Stimulated activated CD4-positive, alpha-beta T cell treated with anti-CD3 and anti-CD28 coated beads, Interleukin-2, amount 100 ng/mL, for 24 hours (primary cell): Measurements from ENCODE around the gene OLIG1.
A peak's percentile ranks its signal among the peaks of the same experiment; 100 is the strongest.

Source experiments
- DNase-seq, 2 donors: peaks; one replicate each; pipeline ENCODE4 v3.0.0-alpha.2; 2020

OLIG1 gene

DNA sequence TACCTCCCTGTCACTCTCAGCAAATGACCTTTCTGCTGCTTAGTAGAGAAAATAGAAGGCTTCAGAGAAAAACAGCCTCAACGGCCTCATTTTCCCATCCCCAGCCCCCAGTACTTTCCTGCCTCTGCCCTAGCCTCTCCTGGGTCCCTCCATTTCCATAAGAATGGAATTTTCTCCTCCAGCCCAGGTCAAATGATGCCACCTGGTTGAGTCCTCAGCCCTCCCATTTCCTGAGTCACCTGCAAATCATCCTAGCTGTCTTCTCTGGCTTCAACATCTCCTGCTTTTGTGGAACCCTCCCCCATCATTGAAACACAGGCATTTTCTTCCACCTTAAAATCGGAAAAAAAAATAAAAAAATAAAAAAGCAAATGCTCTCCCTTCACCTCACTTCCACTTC, 35.1 kb downstream of the OLIG1 start:
- DNase-seq, result no peak

DNA sequence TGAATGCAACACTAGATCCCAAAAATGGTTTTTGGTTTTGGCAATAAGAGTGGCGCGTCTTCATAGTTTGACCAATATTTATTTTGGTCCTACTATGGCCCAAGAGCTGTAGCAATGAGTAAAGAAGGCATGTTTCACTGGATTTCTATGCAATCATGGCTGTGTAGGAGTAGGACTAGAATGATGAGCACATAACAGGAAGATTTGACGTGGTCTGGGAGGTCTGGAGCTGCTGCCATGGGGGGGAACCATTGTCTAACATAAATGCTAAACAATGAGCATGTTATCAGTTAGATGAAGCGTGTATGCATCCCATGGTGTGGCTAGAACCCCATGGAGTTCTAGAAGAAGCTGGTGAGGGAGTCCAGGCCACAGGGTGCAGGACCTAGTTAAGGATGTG, 38.3 kb downstream of the OLIG1 start:
- no peak for DNase-seq

DNA sequence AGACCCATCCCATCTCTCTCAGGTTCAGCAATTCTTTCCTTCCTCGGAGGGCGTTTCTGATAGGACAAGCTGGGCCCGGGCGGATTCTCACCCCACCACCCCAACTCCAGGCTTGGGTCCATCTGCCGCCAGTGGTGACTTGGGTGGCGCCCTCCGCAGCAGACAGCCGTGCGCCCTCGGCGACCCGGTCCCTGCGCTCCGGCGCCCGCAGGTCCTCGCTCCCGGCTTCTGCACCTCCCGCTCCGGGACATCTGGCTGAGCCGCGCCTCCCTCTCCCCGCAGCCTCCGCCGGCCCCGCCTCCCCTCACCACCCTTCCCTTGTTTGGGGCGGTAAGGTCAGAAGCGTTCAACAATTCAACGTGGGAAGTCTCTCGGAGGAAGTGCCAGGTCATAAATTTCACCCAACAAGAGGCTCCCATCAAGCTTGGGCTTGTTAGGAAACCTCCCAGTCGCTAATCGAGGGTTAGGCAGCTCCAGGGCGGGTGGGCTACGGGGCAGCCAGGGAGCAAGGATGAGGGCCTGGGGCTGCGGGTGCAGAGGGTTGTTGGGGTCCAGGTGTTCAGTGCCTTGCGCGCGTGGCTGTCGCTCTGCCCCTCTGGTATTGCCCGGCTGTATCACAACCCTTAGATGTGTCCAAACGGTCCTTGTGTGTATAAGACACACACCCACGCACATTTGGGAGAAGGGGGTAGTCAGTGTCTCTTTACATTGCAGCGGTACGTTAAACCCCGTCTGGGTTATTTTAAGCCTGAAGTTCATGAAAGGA, 39.8 kb downstream of the OLIG1 start:
- peak in 1 of 2 donors; percentile 53 for DNase-seq

DNA sequence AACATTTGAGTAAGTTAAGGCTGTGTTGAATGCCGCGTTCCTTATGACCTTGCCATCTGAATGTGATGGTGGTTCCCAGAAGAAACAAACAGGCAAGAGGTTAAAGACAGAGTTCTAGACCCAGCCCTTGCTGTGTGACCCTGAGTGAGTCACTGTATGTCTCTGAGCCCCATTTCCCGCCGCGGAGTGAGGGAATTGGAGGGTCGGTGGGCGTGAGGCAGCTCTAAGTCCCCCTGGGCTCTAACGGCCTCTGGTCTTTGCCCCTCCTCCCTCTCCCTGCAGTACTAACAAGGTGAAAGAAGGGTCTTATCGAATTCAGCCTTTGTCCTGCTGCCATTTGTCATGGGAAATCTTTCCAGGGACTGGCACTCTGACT, 40.4 kb downstream of the OLIG1 start:
- no peak for DNase-seq

DNA sequence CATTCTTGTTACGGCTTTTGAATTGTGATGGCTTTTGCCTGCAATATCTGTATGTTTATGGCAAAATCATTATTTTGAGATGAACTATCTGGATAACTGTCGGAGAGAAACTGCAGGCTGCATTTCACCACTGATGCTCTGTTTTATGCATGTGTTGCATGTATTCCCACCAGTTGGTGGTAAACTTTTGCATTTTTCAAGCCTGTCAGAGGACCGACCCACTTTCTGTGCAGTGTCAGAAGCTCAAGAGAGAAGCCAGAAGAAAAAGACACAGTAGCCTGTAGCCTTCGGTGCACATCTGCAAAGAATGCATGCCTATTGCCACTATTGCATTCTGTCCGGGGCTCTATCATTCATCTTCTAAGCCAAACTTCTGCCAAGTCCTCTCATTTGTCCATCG, 41.6 kb downstream of the OLIG1 start:
- DNase-seq, result no peak

DNA sequence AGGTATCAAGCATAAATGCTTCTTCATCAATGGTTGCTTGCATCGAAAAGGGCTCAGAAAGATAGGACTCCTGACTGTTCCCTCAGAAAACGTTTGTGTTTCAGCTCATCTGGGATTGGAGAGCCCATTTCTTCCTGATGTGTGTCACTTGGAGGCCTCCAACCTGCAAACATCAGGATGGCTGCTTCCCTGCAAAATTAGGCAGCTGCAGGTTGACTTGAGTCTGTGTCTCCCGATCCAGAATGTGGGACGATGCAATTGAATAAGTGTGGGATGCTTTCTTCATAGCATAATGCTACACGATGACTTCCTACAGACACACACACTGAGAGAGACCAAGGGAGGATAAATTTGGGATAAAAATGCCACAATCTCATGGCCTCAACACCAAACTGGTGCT, 42.2 kb downstream of the OLIG1 start:
- DNase-seq, result no peak

DNA sequence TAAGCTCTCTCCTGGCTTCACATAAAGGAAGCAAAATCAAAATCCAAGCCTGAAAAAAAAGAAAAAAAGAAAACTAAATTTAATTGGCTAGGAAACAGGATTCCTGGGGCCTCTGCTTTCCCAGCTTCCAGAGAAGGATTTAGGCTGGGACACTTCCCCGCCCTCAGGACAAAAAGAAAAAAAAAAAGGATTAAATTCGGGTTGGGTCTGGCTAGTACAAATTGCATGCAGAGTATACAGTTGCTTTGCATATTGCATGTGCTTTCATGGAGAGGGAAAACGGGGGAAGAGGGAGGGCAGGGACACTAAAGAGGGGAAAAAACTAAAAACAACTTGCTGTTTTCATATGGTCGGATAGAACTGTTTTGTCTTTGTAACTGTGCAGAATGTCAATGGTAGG, 42.7 kb downstream of the OLIG1 start:
- DNase-seq, result no peak

DNA sequence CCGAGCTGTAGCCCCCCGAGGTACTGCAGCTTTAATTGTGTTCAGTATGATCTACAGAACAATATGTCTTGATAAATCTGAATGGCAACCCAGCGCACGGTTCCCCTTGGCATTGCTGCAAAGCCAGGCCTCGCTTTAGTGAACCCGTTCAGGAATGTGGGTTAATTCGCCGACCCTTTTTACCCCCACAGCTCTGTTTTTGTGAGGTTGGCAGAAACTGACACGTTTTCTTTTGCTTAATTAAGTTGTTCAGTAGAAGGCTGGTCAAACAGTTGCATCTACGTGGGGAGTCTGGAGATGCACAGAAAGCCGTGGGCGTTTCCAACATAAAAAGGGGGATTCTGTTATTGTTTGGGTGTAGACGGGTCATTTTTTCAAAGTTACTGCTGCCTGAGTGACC, 43.2 kb downstream of the OLIG1 start:
- DNase-seq, result no peak

DNA sequence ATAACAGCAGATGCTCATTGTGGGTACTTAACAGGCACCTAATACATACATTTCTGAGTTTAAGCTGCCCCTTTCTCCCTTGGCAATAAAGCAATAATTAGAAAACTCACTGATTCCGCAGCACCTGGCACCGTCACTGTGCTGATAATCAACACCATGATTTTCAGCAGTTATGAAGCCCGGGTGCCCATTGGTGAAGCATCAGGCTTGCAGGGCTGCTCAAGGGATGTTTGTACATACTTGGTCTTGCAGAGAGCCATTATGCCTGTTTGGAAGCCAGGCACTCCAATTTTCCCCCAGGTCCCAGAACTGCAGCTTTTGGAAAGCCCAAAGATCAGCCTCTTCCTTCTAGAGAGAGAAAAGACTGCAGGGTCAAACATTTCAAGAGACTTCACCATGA, 44.3 kb downstream of the OLIG1 start:
- no peak for DNase-seq

DNA sequence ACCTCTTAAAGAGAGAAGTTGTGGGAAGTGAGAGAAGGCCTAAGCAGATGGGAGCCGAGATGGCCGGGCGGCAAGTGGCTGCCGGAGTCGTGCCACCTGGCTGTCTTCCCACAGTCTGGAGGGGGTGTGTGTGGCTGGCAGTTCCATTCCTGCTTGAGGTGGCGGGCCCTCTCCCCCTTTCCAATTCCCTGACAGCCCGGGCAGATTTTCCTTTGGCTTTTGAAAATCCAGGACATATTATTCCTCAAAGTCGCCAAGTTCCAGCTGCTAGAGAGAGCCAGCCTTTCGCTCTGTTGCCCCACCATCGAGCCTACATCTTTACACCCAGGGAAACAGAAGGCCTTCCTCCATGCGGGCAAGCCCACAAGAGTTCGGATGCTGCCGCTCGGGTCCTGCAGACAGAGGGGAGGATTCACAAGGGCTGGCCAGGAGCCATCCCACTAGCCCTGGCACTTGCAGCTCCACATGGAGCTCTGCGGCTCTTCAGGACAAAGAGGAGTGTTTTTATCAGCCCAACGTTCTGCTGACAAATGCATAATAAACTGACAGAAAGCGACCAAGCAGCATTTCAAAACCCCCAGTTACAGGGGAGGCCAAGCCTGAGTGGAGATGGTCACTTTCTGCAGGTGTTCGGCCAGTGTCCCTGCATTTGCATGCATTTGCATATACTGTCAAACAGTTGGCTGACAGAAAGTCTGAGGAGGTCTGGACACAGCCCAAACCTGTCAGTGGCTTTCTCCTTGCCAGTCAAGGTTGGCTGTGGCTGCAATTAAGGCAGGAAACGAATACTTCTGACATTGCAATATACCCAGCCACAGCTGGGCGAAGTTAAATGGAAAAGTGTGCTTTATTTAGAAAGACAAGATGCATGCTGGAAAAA, 45.9 kb downstream of the OLIG1 start:
- no peak for DNase-seq

DNA sequence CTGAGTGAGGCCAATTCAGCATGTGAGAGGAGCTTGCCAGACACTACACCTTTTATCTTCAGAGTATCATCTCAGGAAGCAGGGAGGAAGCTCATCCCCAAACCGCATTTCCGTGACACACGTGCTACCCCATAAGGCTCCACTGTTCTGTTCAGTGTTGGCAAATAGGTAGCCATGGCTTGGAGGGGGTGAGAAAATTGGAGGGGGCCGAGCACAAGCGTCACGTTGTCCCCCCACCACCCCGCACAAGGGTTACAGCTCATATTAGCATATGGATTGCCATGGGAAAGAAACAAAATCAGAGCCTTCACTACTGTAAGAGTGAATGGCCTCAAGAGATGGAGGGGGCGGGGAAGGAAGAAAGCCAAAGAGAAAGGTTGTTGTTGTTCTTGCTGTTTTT, 46.7 kb downstream of the OLIG1 start:
- DNase-seq, result no peak

DNA sequence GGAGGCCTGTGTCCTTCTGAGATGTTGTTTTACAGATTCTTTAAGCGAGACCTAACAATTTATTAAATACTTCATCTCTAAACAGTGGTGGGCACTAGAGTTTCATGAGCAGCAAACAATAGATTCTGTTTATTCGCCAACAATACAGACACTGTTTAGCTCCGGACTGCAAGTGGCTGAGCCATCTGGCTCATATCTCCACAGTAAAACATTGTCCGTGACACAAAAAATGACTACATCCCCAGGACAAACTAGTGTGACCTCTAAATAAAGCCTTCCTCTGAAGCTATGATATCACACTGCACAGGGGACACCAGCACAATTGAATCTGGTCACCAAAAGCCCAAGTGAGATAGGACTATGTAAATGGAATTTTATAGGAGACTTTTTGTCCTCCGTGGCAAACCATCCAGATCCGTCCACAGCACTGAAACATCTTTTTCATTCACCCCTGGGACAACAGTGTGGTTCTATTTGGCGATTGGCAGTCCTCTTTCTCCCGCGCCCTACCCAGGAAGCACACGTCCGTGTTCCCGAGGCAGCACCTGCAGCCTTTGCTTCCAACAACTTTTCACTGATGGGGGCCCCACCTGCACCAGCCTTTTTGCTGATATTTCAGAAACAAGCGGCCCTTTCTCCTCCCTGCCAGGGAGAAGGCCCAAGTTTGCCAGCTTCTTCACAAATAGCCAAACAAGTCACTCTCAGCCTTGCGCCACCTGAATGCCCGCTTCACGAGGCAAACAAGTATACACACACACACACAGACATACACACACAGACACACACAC, 47.4 kb downstream of the OLIG1 start:
- DNase-seq, result no peak
